Osteocyte (in vitro differentiated cells): ENCODE results near the gene CDYL. TPM values are rescaled to one million over a fixed set of nuclear protein-coding genes. Genes with fewer than 3 reads are reported as not detected.

Experiments used
- DNase-seq: peaks from one replicate; pipeline ENCODE4 v3.0.0; 2021; ENCODE audit warnings: mixed read lengths; ENCODE audit not compliant: unreplicated experiment; ENCODE audit errors: extremely low spot score
- H3K27ac Mint-ChIP-seq: one replicate; pipeline ENCODE4 v1.8.0; 2021; ENCODE audit warnings: mild to moderate bottlenecking, mixed read lengths; ENCODE audit not compliant: unreplicated experiment
- H3K27me3 Mint-ChIP-seq: one replicate; pipeline ENCODE4 v1.8.0; 2021; ENCODE audit warnings: mixed read lengths; ENCODE audit not compliant: unreplicated experiment
- H3K36me3 Mint-ChIP-seq: one replicate; pipeline ENCODE4 v1.8.0; 2021; ENCODE audit warnings: mixed read lengths; ENCODE audit not compliant: unreplicated experiment
- H3K4me1 Mint-ChIP-seq: one replicate; pipeline ENCODE4 v1.8.0; 2021; ENCODE audit warnings: mixed read lengths; ENCODE audit not compliant: unreplicated experiment
- H3K4me3 Mint-ChIP-seq: one replicate; pipeline ENCODE4 v1.8.0; 2021; ENCODE audit warnings: mild to moderate bottlenecking, moderate library complexity, mixed read lengths; ENCODE audit not compliant: unreplicated experiment
- H3K9me3 Mint-ChIP-seq: one replicate; pipeline ENCODE4 v1.8.0; 2021; ENCODE audit warnings: mixed read lengths; ENCODE audit not compliant: unreplicated experiment
- total RNA-seq: library from RNA; stranded (reverse); gene quantifications from 2 replicates; pipeline ENCODE4 v1.2.1, GENCODE V29; 2021
- TF ChIP-seq, protein P1 (sequence below): fragments of 200-600 bp; sonication (generic); IDR thresholded peaks from 2 replicates; pipeline ENCODE4 v1.5.0; 2021; ENCODE audit warnings: antibody characterized with exemption, mild to moderate bottlenecking, moderate library complexity

The CDYL gene
- total RNA-seq, 1 donor from 2014 or later: 39.8 TPM

DNA sequence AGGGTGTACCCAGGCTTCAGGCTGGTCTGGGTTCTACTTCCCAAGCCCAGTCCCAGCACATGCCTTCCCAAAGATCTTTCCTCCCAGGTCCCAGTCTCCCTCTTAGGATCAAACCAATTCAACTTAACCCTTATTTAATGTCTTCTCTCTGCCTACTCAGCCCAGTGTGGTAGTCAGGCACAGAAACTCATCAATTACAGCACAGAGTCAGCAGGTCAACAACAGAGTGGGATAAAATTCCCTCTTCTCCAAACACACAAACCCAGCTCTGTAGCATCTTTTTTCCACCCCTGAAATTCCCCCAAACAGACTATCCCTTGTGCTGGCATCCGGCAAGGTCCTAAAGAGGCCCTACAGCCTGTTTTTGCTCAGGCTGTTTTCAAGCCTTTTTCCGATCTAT is 47.3 kb upstream of the CDYL start:
- H3K27me3 Mint-ChIP-seq: peaks cover 7% of the 10 kb centered on the region
- peaks cover 2% of the 10 kb centered on the region for H3K36me3 Mint-ChIP-seq
- DNase-seq: no peak
- H3K4me1 Mint-ChIP-seq: peaks cover 17% of the 10 kb centered on the region
- no peak overlapping the region for H3K4me3 Mint-ChIP-seq
- TF ChIP-seq, protein P1, sequence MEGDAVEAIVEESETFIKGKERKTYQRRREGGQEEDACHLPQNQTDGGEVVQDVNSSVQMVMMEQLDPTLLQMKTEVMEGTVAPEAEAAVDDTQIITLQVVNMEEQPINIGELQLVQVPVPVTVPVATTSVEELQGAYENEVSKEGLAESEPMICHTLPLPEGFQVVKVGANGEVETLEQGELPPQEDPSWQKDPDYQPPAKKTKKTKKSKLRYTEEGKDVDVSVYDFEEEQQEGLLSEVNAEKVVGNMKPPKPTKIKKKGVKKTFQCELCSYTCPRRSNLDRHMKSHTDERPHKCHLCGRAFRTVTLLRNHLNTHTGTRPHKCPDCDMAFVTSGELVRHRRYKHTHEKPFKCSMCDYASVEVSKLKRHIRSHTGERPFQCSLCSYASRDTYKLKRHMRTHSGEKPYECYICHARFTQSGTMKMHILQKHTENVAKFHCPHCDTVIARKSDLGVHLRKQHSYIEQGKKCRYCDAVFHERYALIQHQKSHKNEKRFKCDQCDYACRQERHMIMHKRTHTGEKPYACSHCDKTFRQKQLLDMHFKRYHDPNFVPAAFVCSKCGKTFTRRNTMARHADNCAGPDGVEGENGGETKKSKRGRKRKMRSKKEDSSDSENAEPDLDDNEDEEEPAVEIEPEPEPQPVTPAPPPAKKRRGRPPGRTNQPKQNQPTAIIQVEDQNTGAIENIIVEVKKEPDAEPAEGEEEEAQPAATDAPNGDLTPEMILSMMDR: no peak
- no peaks in the 10 kb centered on the region for H3K9me3 Mint-ChIP-seq
- no peak overlapping the region for H3K27ac Mint-ChIP-seq

DNA sequence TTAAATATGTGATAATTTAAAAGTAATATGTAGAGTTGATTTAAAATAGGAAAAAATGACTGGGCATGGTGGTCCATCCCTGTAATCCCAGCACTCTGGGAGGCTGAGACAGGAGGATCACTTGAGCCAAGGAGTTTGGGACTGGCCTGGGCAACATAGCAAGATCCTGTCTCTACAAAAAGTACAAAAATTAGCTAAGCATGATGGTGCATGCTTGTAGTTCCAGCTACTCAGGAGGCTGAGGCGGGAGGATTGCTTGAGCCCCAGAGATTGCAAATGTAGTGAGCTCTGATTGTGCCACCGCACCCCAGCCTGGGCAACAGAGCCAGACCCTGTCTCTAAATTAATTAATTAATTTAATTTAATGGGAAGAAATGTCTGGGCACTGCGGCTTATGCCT is 44.2 kb upstream of the CDYL start:
- Mint-ChIP-seq H3K36me3 (no peaks in the 10 kb centered on the region), H3K4me1 (peaks cover 26% of the 10 kb centered on the region), H3K4me3 (no peak overlapping the region), H3K27ac (no peak overlapping the region), H3K9me3 (no peaks in the 10 kb centered on the region), H3K27me3 (peaks cover 7% of the 10 kb centered on the region)
- no peak for DNase-seq
- TF ChIP-seq, protein P1: no peak

DNA sequence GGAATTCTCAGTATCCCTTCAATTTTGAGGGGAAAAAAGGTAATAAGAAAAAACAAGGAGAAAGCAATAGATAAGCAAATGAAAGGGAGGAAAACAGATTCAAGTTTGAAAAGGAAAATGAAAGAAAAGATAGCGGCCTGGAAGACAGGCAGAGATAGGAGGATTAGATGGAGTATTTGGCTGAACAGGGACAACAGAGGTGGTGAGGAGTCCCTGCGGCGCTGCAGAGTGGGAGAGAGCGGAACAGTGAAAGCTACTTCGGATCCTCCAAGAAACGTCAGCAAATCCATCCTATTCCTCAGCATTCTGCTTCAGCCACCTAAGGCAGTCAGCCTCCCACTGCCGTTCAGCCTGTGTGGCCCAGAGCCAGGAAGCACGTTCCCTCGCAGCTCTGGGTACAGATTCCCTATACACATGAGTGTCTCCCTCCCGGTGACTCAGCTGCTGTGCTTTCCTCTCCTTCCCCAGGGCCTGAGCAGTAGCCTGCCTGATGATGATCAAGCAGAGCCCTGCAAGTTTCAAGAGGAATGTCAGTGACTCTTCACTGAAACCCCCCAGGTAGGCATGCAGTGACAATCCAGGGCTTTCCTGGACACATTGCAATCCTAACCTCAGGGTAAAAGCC is 43.4 kb upstream of the CDYL start:
- no peaks in the 10 kb centered on the region for H3K36me3 Mint-ChIP-seq
- H3K4me1 Mint-ChIP-seq: peaks cover 26% of the 10 kb centered on the region
- peak; percentile 87 for DNase-seq
- no peaks in the 10 kb centered on the region for H3K9me3 Mint-ChIP-seq
- H3K4me3 Mint-ChIP-seq: peak overlapping the region; percentile 50
- H3K27me3 Mint-ChIP-seq: peaks cover 6% of the 10 kb centered on the region
- TF ChIP-seq, protein P1: no peak
- peak overlapping the region; percentile 53 for H3K27ac Mint-ChIP-seq

DNA sequence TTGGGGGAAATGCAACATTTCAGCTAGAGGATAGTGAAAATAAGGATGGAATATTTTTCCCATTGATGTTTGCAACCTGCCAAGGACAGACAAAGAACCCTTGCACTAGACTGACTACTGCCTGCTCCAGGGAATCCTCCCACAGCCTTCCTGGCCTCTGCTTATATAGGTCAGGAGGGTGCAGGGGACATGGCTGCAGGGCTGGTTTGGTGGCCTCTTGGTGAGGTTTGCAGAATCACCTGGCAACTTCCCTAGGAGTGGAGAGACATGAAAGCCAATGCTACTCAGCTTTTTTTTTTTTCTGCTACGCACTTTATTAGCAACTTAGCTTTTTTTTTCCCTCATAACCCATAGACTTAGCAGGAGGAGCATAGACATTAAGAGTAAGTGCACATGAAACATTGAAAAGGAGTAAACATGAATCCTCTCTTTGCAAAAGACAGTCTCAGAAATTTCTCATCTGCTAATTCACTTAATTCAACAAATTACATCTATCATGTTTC is 39.8 kb upstream of the CDYL start:
- H3K4me3 Mint-ChIP-seq: no peak overlapping the region
- H3K27me3 Mint-ChIP-seq: peaks cover 3% of the 10 kb centered on the region
- TF ChIP-seq, protein P1: no peak
- H3K4me1 Mint-ChIP-seq: peaks cover 26% of the 10 kb centered on the region
- no peak for DNase-seq
- H3K9me3 Mint-ChIP-seq: no peaks in the 10 kb centered on the region
- H3K36me3 Mint-ChIP-seq: no peaks in the 10 kb centered on the region
- no peak overlapping the region for H3K27ac Mint-ChIP-seq

DNA sequence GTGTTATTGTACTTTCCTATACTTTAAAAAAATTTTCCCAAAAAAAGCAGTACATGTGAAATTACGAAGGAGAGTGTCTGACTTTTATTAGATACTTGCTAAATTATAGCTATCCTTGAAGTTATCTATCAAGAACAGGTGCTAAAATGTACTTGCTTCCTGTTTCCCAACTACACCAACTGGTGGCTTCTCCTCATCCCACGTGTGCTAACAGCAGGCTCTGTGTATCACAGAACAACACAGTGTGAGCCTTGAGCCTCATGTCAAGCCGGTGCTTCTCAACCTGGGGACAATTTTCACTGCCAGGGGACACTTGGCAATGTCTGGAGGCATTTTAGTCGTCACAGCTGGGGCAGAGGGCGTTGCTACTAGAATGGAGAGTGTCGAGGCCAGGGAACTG is 36.2 kb upstream of the CDYL start:
- Mint-ChIP-seq H3K36me3 (no peaks in the 10 kb centered on the region), H3K27ac (no peak overlapping the region), H3K4me1 (no peaks in the 10 kb centered on the region), H3K9me3 (no peaks in the 10 kb centered on the region), H3K27me3 (peaks cover 5% of the 10 kb centered on the region), H3K4me3 (no peak overlapping the region)
- DNase-seq: no peak
- TF ChIP-seq, protein P1: no peak
